LoVo (cell line): ENCODE data around the gene DPYD.

ENCODE experiments used
- DNase-seq: peaks from one replicate; pipeline ENCODE4 v3.0.0-alpha.2; 2016; ENCODE audit warnings: low spot score

Gene DPYD

GRCh38 chr1:97610102-97610501 lies 310.7 kb downstream of the DPYD start:
- DNase-seq: no peak

GRCh38 chr1:97608272-97608671 lies 312.6 kb downstream of the DPYD start:
- DNase-seq: no peak

- no peak for DNase-seq
Measured at GRCh38 chr1:97603776-97604175, 317.1 kb downstream of the DPYD start.

GRCh38 chr1:97603218-97603617 lies 317.6 kb downstream of the DPYD start:
- DNase-seq: no peak

- DNase-seq: no peak
Measured at GRCh38 chr1:97599447-97599846, 321.4 kb downstream of the DPYD start.

GRCh38 chr1:97593192-97593591 lies 327.6 kb downstream of the DPYD start:
- DNase-seq: no peak

GRCh38 chr1:97588772-97589171 lies 332.1 kb downstream of the DPYD start:
- no peak for DNase-seq

- DNase-seq: no peak
Measured at GRCh38 chr1:97581614-97582051, 339.2 kb downstream of the DPYD start.

- DNase-seq: no peak
Measured at GRCh38 chr1:97577613-97578012, 343.2 kb downstream of the DPYD start.

- no peak for DNase-seq
Measured at GRCh38 chr1:97573553-97573952, 347.3 kb downstream of the DPYD start.

GRCh38 chr1:97572561-97572960 lies 348.3 kb downstream of the DPYD start:
- no peak for DNase-seq

- DNase-seq: no peak
Measured at GRCh38 chr1:97571760-97572159, 349.1 kb downstream of the DPYD start.

- no peak for DNase-seq
Measured at GRCh38 chr1:97570691-97571090, 350.1 kb downstream of the DPYD start.

- no peak for DNase-seq
Measured at GRCh38 chr1:97567000-97567749, 353.7 kb downstream of the DPYD start.

- no peak for DNase-seq
Measured at GRCh38 chr1:97565886-97566285, 354.9 kb downstream of the DPYD start.

GRCh38 chr1:97563926-97564325 lies 356.9 kb downstream of the DPYD start:
- DNase-seq: no peak

- no peak for DNase-seq
Measured at GRCh38 chr1:97562081-97562480, 358.8 kb downstream of the DPYD start.

- DNase-seq: no peak
Measured at GRCh38 chr1:97560714-97561113, 360.1 kb downstream of the DPYD start.

GRCh38 chr1:97553971-97554370 lies 366.9 kb downstream of the DPYD start:
- no peak for DNase-seq

GRCh38 chr1:97551113-97551512 lies 369.7 kb downstream of the DPYD start:
- no peak for DNase-seq

- no peak for DNase-seq
Measured at GRCh38 chr1:97545446-97545845, 375.4 kb downstream of the DPYD start.

- DNase-seq: no peak
Measured at GRCh38 chr1:97540346-97540888, 380.4 kb downstream of the DPYD start.

- no peak for DNase-seq
Measured at GRCh38 chr1:97538113-97538512, 382.7 kb downstream of the DPYD start.

GRCh38 chr1:97533358-97533757 lies 387.5 kb downstream of the DPYD start:
- DNase-seq: no peak
